NCI-H460 (cell line): Measurements from ENCODE around the gene NAA60. TPM values are rescaled to one million over a fixed set of nuclear protein-coding genes. Genes with fewer than 3 reads are reported as not detected.
"Not testable (repeated sequence)": the region's sequence is repeated elsewhere in the genome, so short reads cannot be mapped to it uniquely, and the experiment has no call there.

Source experiments
- DNase-seq: peaks from one replicate; pipeline ENCODE4 v3.0.0-alpha.2; 2016; ENCODE audit warnings: low read depth; ENCODE audit errors: extremely low read depth
- total RNA-seq: library from RNA; depleted of rRNA; stranded (reverse); fragments of >200 nt; shearing (Covaris generic); gene quantifications from 2 replicates; pipeline ENCODE4 v1.2.3, GENCODE V29; 2014

NAA60 gene
- total RNA-seq, 1 experiment from 2014 or later: 16.7 TPM

GRCh38 chr16:3460585-3460984, 17.1 kb downstream of the NAA60 start:
- DNase-seq: no peak

GRCh38 chr16:3461151-3461550, 17.7 kb downstream of the NAA60 start:
- DNase-seq: no peak

- no peak for DNase-seq
Observed at GRCh38 chr16:3465301-3465700, 21.8 kb downstream of the NAA60 start.

GRCh38 chr16:3465911-3466584, 22.6 kb downstream of the NAA60 start:
- no peak for DNase-seq

- no peak for DNase-seq
Observed at GRCh38 chr16:3467182-3467581, 23.7 kb downstream of the NAA60 start.

- no peak for DNase-seq
Observed at GRCh38 chr16:3467921-3468320, 24.4 kb downstream of the NAA60 start.

GRCh38 chr16:3468501-3468900, 25.0 kb downstream of the NAA60 start:
- no peak for DNase-seq

- DNase-seq: no peak
Observed at GRCh38 chr16:3469736-3470135, 26.3 kb downstream of the NAA60 start.

- no peak for DNase-seq
Observed at GRCh38 chr16:3470723-3471122, 27.2 kb downstream of the NAA60 start.

GRCh38 chr16:3471518-3472176, 28.2 kb downstream of the NAA60 start:
- DNase-seq: no peak

- no peak for DNase-seq
Observed at GRCh38 chr16:3472878-3473595, 29.6 kb downstream of the NAA60 start.

GRCh38 chr16:3473596-3473943, 30.1 kb downstream of the NAA60 start:
- DNase-seq: not testable (repeated sequence)

GRCh38 chr16:3474136-3474779, 30.8 kb downstream of the NAA60 start:
- no peak for DNase-seq

GRCh38 chr16:3474870-3475269, 31.4 kb downstream of the NAA60 start:
- DNase-seq: not testable (repeated sequence)

GRCh38 chr16:3475604-3476375, 32.3 kb downstream of the NAA60 start:
- no peak for DNase-seq

- DNase-seq: no peak
Observed at GRCh38 chr16:3476409-3476808, 32.9 kb downstream of the NAA60 start.

- no peak for DNase-seq
Observed at GRCh38 chr16:3478242-3478925, 34.9 kb downstream of the NAA60 start.

- no peak for DNase-seq
Observed at GRCh38 chr16:3479654-3480216, 36.3 kb downstream of the NAA60 start.

- no peak for DNase-seq
Observed at GRCh38 chr16:3480901-3481695, 37.6 kb downstream of the NAA60 start.
